ENCODE results near the gene TAS2R3.

Gene TAS2R3

GRCh38 chr7:141717450-141717849 lies 46.4 kb upstream of the TAS2R3 start:
- DNase-seq (ENCODE audit: low read depth in 1 of 2, low spot score in 1 of 2), result no peak
- no peak overlapping the region for H3K4me3 ChIP-seq (replicated peaks; ENCODE audit: insufficient read depth, low read length)
- TF ChIP-seq SPI1 (IDR thresholded peaks at IDR 0.05; ENCODE audit: borderline replicate concordance, low read depth) (no peak), POLR2AphosphoS5 (IDR thresholded peaks at IDR 0.05; ENCODE audit: low read depth) (no peak), CTCF (IDR thresholded peaks at IDR 0.05; ENCODE audit: insufficient read depth, low read length) (no peak), REST (IDR thresholded peaks at IDR 0.05; ENCODE audit: insufficient replicate concordance, low read depth) (no peak), GABPA (IDR thresholded peaks at IDR 0.05; ENCODE audit: low read depth) (no peak)
- no peak overlapping the region for H3K27ac ChIP-seq (replicated peaks)
- no peaks in the 10 kb centered on the region for H3K27me3 ChIP-seq (ENCODE audit: insufficient read depth, poor library complexity, severe bottlenecking)

GRCh38 chr7:141722529-141722928 lies 41.4 kb upstream of the TAS2R3 start:
- Histone ChIP-seq H3K27me3 (ENCODE audit: insufficient read depth, poor library complexity, severe bottlenecking) (no peaks in the 10 kb centered on the region), H3K4me3 (replicated peaks; ENCODE audit: insufficient read depth, low read length) (no peak overlapping the region), H3K27ac (replicated peaks) (no peak overlapping the region)
- TF ChIP-seq REST (IDR thresholded peaks at IDR 0.05; ENCODE audit: insufficient replicate concordance, low read depth), result no peak
- TF ChIP-seq CTCF (IDR thresholded peaks at IDR 0.05; ENCODE audit: insufficient read depth, low read length), result no peak
- TF ChIP-seq POLR2AphosphoS5 (IDR thresholded peaks at IDR 0.05; ENCODE audit: low read depth), result no peak
- no peak for TF ChIP-seq GABPA (IDR thresholded peaks at IDR 0.05; ENCODE audit: low read depth)
- no peak for TF ChIP-seq SPI1 (IDR thresholded peaks at IDR 0.05; ENCODE audit: borderline replicate concordance, low read depth)
- no peak for DNase-seq (ENCODE audit: low read depth in 1 of 2, low spot score in 1 of 2)

DNA sequence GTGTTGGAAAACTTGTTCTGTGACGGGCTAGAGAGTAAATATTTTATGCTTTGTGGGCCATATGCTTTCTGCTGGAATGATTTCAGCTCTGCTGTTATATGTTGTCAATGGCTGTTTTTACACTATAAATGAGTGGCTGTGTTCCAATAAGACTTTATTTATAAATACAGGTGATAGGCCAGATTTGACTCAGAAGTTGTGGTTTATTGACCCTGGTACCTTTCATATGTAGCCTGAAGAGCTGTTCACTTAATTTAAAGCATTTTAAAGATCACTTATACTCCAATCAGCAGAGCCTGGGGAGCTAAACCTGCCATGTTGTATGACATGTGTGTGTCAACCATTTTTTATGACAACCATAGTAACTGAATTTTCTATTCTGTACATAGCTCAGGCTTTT lies 34.9 kb upstream of the TAS2R3 start:
- TF ChIP-seq SPI1 (IDR thresholded peaks at IDR 0.05; ENCODE audit: borderline replicate concordance, low read depth) (no peak), CTCF (IDR thresholded peaks at IDR 0.05; ENCODE audit: insufficient read depth, low read length) (no peak), POLR2AphosphoS5 (IDR thresholded peaks at IDR 0.05; ENCODE audit: low read depth) (no peak), REST (IDR thresholded peaks at IDR 0.05; ENCODE audit: insufficient replicate concordance, low read depth) (no peak), GABPA (IDR thresholded peaks at IDR 0.05; ENCODE audit: low read depth) (no peak)
- Histone ChIP-seq H3K27me3 (ENCODE audit: insufficient read depth, poor library complexity, severe bottlenecking) (no peaks in the 10 kb centered on the region), H3K4me3 (replicated peaks; ENCODE audit: insufficient read depth, low read length) (no peak overlapping the region), H3K27ac (replicated peaks) (no peak overlapping the region)
- DNase-seq (ENCODE audit: low read depth in 1 of 2, low spot score in 1 of 2), result no peak

Data from HL-60 (cell line).